EL (cell line): ENCODE data around the gene RAET1L.
"Not testable (repeated sequence)": the region's sequence is repeated elsewhere in the genome, so short reads cannot be mapped to it uniquely, and the experiment has no call there.

Experiments used
- DNase-seq: peaks from one replicate; pipeline ENCODE4 v3.0.0-alpha.2; 2016

Gene RAET1L

GRCh38 chr6:149990212-149990660 is 35.1 kb downstream of the RAET1L start:
- DNase-seq, result no peak

- DNase-seq, result no peak
Measured at GRCh38 chr6:149988550-149989346, 36.6 kb downstream of the RAET1L start.

- DNase-seq, result no peak
Measured at GRCh38 chr6:149987602-149988107, 37.7 kb downstream of the RAET1L start.

- peak; percentile 29 for DNase-seq
Measured at GRCh38 chr6:149985481-149985937, 39.8 kb downstream of the RAET1L start.

- no peak for DNase-seq
Measured at GRCh38 chr6:149984773-149985172, 40.6 kb downstream of the RAET1L start.

GRCh38 chr6:149983145-149983544 is 42.2 kb downstream of the RAET1L start:
- no peak for DNase-seq

GRCh38 chr6:149979293-149979692 is 46.0 kb downstream of the RAET1L start:
- DNase-seq, result no peak

GRCh38 chr6:149978610-149979009 is 46.7 kb downstream of the RAET1L start:
- no peak for DNase-seq

- no peak for DNase-seq
Measured at GRCh38 chr6:149977221-149977620, 48.1 kb downstream of the RAET1L start.

- DNase-seq, result no peak
Measured at GRCh38 chr6:149975400-149975799, 49.9 kb downstream of the RAET1L start.

- no peak for DNase-seq
Measured at GRCh38 chr6:149974825-149975224, 50.5 kb downstream of the RAET1L start.

GRCh38 chr6:149974394-149974793 is 50.9 kb downstream of the RAET1L start:
- not testable (repeated sequence) for DNase-seq

- no peak for DNase-seq
Measured at GRCh38 chr6:149969635-149970034, 55.7 kb downstream of the RAET1L start.

- not testable (repeated sequence) for DNase-seq
Measured at GRCh38 chr6:149968909-149969308, 56.4 kb downstream of the RAET1L start.
